Uterus (tissue), 2 donors: ENCODE data around the gene NEK4.

Experiments used
- POLR2A ChIP-seq, 2 donors: fragments of 450-650 bp; IDR thresholded peaks; one replicate each; pipeline ENCODE4 v1.6.1; 2016; ENCODE audit warnings: antibody characterized with exemption in 2 of 2, mild to moderate bottlenecking in 1 of 2, moderate library complexity in 1 of 2
- TF ChIP-seq, protein P1 (sequence below), 4 experiments: fragments of 200-600 bp in 2 of 4; fragments of 450-650 bp in 2 of 4; sonication (generic) in 2 of 4; IDR thresholded peaks; one replicate each; pipeline ENCODE4 v1.5.1; 2016 to 2019; ENCODE audit warnings: antibody characterized with exemption in 4 of 4, mild to moderate bottlenecking in 2 of 4, moderate library complexity in 1 of 4

GRCh38 chr3:52805270-52806039 lies 34.7 kb upstream of the NEK4 start:
- TF ChIP-seq, protein P1, sequence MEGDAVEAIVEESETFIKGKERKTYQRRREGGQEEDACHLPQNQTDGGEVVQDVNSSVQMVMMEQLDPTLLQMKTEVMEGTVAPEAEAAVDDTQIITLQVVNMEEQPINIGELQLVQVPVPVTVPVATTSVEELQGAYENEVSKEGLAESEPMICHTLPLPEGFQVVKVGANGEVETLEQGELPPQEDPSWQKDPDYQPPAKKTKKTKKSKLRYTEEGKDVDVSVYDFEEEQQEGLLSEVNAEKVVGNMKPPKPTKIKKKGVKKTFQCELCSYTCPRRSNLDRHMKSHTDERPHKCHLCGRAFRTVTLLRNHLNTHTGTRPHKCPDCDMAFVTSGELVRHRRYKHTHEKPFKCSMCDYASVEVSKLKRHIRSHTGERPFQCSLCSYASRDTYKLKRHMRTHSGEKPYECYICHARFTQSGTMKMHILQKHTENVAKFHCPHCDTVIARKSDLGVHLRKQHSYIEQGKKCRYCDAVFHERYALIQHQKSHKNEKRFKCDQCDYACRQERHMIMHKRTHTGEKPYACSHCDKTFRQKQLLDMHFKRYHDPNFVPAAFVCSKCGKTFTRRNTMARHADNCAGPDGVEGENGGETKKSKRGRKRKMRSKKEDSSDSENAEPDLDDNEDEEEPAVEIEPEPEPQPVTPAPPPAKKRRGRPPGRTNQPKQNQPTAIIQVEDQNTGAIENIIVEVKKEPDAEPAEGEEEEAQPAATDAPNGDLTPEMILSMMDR (IDR thresholded peaks at IDR 0.05): no peak
- no peak for TF ChIP-seq POLR2A (IDR thresholded peaks at IDR 0.05)
